ENCODE data around the gene TTYH1.

- TF ChIP-seq CTCF (IDR thresholded peaks at IDR 0.05; ENCODE audit: poor library complexity): no peak
- no peak for TF ChIP-seq EZH2 (IDR thresholded peaks at IDR 0.05; ENCODE audit: borderline replicate concordance)
- no peak for TF ChIP-seq EZH2phosphoT487 (IDR thresholded peaks at IDR 0.05; ENCODE audit: low read depth, severe bottlenecking, unreplicated experiment)
These were observed 14.4 kb upstream of the TTYH1 start for GRCh38 chr19:54400913-54401312.

Measured in hepatocyte (in vitro differentiated cells).